ENCODE data around the gene HOXB3.

DNA sequence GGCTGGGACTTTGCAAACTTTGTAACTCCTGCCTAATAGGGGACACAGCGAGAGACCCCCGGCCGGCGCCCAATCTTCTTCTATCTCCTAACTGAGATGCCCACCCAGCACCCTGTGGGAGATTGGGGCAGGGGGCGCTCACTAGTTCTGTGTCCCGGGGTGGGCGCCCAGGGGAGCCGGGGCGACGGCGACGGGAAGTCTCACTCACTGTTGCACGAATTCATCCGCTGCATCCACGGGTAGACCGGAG is 7.4 kb upstream of the HOXB3 start:
- TF ChIP-seq CTCF (conservative IDR thresholded peaks at IDR 0.05; ENCODE audit: low read depth, low read length) (no peak), EZH2 (IDR thresholded peaks at IDR 0.05; ENCODE audit: low read length, unreplicated experiment) (no peak)
